Activated CD8-positive, alpha-beta T cell treated with anti-CD3 and anti-CD28 coated beads for 36 hours (primary cell): ENCODE results near the gene IRF7. TPM values are rescaled to one million over a fixed set of nuclear protein-coding genes. Genes with fewer than 3 reads are reported as not detected.

Experiments
- ATAC-seq: fragments of 200-7000 bp; cut with Tn5 transposase; one replicate; pipeline ENCODE4 v1.10.0; 2021; ENCODE audit warnings: mild to moderate bottlenecking, moderate library complexity
- CTCF ChIA-PET: fragments of 350-600 bp; sonication (Branson Sonifier 250); formaldehyde crosslinking; loops from one replicate; lab custom pipeline; 2021; ENCODE audit warnings: antibody characterized with exemption; lab: Charles Lee
- POLR2A ChIA-PET: fragments of 350-600 bp; sonication (Branson Sonifier 250); formaldehyde crosslinking; loops from one replicate; lab custom pipeline; 2021; ENCODE audit warnings: antibody characterized with exemption; lab: Charles Lee
- DNase-seq: peaks from one replicate; pipeline ENCODE4 v3.0.0-alpha.2; 2020
- H3K27ac Mint-ChIP-seq: one replicate; pipeline ENCODE4 v1.8.0; 2021; ENCODE audit warnings: mild to moderate bottlenecking, mixed read lengths
- H3K27me3 Mint-ChIP-seq: one replicate; pipeline ENCODE4 v1.8.0; 2021; ENCODE audit warnings: mixed read lengths
- H3K36me3 Mint-ChIP-seq: one replicate; pipeline ENCODE4 v1.8.0; 2021; ENCODE audit warnings: low read depth, mixed read lengths
- H3K4me1 Mint-ChIP-seq: one replicate; pipeline ENCODE4 v1.8.0; 2021; ENCODE audit warnings: low read depth, mixed read lengths
- H3K4me3 Mint-ChIP-seq: one replicate; pipeline ENCODE4 v1.8.0; 2021; ENCODE audit warnings: mild to moderate bottlenecking, moderate library complexity, mixed read lengths
- H3K9me3 Mint-ChIP-seq: one replicate; pipeline ENCODE4 v1.8.0; 2021; ENCODE audit warnings: mixed read lengths
- intact Hi-C: fragments of 100-400 bp; cut with micrococcal nuclease; formaldehyde crosslinking; loops from one replicate; pipeline ENCODE4 v1.10.0; 2022
- total RNA-seq, 2 experiments: library from RNA; stranded (reverse); gene quantifications; one replicate each; pipeline ENCODE4 v1.2.3, GENCODE V29; 2021
- TF ChIP-seq, protein P1 (sequence below): fragments of 200-600 bp; IDR thresholded peaks from one replicate; pipeline ENCODE4 v1.8.0; 2022; ENCODE audit warnings: antibody characterized with exemption, mild to moderate bottlenecking

IRF7 gene
- 10 to 100 TPM; 34.6 to 37.5 TPM for total RNA-seq

DNA sequence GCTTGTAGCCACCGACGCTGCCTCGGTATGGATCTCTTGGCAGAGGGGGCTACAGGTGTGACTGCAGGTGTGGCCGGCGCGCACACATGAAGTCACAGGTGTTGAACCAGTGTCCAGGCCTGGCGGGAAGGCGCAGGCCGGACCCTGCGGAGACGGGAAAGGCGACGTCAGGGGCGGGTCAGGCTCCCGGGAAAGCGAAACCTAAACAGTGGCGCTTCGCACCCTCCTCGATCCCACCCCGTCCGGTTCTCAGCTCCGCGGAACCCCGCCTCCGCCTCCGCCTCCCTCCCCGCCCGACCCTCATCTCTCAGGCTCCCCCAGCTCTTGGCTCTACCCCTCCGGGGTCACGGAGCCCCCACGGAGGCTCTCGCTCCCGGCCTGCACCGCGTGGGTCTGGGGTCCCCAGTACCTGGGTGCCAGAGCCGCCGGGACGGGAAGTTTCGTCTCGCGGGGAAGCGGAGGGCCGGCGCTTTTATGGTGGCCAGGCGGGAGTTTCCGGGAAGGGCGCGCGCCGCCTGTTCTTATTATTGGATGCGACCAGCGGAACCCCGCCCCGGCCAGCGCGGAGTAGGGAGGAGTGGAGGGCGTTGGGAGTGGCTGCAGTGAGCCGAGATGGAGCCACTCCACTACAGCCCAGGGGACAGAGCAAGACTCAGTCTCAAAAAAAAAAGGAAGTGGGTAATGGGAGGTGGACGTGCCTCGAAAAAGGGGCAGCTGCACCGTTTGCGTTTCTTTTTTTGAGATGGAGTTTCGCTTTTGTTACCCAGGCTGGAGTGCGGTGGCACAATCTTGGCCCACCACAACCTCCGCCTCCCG lies at the start of gene IRF7:
Gene IRF7, minus strand, starts transcription at position 447 of the 816 bp plus-strand sequence. CDS start 586 bp downstream, outside the sequence.
- Mint-ChIP-seq H3K36me3 (peaks cover 4% of the 10 kb centered on the region), H3K4me3 (peak within 1 kb of the TSS; percentile 84), H3K4me1 (peaks cover 11% of the 10 kb centered on the region), H3K9me3 (no peaks in the 10 kb centered on the region), H3K27me3 (no peaks in the 10 kb centered on the region), H3K27ac (peak within 1 kb of the TSS; percentile 90)
- peak; percentile 76 for ATAC-seq
- TF ChIP-seq, protein P1, sequence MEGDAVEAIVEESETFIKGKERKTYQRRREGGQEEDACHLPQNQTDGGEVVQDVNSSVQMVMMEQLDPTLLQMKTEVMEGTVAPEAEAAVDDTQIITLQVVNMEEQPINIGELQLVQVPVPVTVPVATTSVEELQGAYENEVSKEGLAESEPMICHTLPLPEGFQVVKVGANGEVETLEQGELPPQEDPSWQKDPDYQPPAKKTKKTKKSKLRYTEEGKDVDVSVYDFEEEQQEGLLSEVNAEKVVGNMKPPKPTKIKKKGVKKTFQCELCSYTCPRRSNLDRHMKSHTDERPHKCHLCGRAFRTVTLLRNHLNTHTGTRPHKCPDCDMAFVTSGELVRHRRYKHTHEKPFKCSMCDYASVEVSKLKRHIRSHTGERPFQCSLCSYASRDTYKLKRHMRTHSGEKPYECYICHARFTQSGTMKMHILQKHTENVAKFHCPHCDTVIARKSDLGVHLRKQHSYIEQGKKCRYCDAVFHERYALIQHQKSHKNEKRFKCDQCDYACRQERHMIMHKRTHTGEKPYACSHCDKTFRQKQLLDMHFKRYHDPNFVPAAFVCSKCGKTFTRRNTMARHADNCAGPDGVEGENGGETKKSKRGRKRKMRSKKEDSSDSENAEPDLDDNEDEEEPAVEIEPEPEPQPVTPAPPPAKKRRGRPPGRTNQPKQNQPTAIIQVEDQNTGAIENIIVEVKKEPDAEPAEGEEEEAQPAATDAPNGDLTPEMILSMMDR = no peak
- CTCF ChIA-PET = no interaction called here
- POLR2A ChIA-PET = interaction anchor here (0.6 to 1.5 kb wide), 6 partner anchors 9 to 269 kb away, joined by 3 to 6 read pairs (median 4); partner anchors contain the start of gene SCT
- peak; percentile 92 for DNase-seq
- intact Hi-C loops = no loop called here

DNA sequence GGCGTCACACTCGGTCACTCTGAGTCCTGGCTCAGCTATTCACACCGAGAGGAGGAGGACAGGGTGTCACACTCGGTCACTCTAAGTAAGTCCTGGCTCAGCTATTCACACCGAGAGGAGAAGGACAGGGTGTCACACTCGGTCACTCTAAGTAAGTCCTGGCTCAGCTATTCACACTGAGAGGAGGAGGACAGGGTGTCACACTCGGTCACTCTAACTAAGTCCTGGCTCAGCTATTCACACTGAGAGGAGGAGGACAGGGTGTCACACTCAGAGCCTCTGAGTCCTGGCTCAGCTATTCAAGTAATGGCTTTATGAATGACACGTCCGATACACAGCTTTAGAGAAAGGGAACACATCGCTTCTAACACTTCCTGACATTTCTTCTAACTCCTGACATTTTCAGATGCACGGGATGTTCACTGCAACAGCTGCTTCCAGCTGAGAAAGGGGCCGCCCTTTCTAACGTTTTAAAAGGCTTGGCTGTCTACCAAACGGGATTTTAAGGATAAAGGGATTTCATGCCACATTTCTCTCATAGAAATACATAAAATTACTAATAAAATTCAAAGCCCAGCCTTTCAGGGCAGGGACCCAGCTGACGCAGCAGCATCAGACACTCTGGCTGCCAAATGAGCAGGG lies 49.4 kb upstream of the IRF7 start:
- intact Hi-C loops = no loop called here
- CTCF ChIA-PET = interaction anchor here (1.5 kb wide), 1 partner anchor 26 kb away, joined by 4 read pairs; no protein-coding TSS in a partner anchor
- Mint-ChIP-seq H3K27me3 (no peaks in the 10 kb centered on the region), H3K4me1 (no peaks in the 10 kb centered on the region), H3K4me3 (no peak overlapping the region), H3K9me3 (no peaks in the 10 kb centered on the region), H3K27ac (no peak overlapping the region), H3K36me3 (peaks cover 9% of the 10 kb centered on the region)
- TF ChIP-seq, protein P1 = no peak
- ATAC-seq = no peak
- POLR2A ChIA-PET = interaction anchor here (0.7 kb wide), 1 partner anchor 18 kb away, joined by 4 read pairs; no protein-coding TSS in a partner anchor
- DNase-seq = no peak

DNA sequence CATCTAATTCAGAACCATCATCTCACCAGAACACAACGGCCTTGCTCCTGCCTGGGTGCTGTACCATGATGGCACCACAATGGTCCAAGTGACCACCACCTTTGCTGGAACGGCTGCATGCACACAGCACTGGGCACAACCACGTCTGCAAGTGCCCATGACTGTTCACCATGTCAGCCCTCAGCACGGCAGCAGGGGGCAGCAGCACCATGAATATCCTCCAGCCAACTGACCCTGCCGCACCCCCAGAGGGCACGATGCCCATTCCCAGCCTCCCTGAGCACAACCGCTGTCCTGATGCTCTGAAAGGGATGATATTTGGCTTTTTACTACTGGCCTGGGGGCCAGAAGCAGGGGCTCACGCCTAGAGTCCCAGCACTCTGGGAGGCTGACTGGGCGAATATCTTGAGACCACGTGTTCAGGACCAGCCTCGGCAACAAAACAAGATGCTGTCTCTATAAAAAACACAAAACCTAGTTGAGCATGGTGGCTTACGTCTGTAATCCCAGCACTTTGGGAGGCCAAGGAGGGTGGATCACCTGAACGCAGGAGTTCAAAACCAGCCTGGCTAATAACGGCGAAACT lies 47.0 kb upstream of the IRF7 start:
- no peaks in the 10 kb centered on the region for H3K9me3 Mint-ChIP-seq
- ATAC-seq (peak; percentile 80), DNase-seq (peak; percentile 70)
- H3K27me3 Mint-ChIP-seq = no peaks in the 10 kb centered on the region
- CTCF ChIA-PET = interaction anchor here (0.6 to 1.4 kb wide), 10 partner anchors 11 to 86 kb away, joined by 3 to 6 read pairs (median 4); partner anchors contain the start of gene TMEM80
- TF ChIP-seq, protein P1 = peak; percentile 83
- H3K4me1 Mint-ChIP-seq = no peaks in the 10 kb centered on the region
- POLR2A ChIA-PET = no interaction called here
- peaks cover 8% of the 10 kb centered on the region for H3K36me3 Mint-ChIP-seq
- intact Hi-C loops = loop anchor here (2.0 kb wide), 1 partner anchor 60 kb away; no protein-coding TSS in a partner anchor
- no peak overlapping the region for H3K4me3 Mint-ChIP-seq
- H3K27ac Mint-ChIP-seq = no peak overlapping the region

DNA sequence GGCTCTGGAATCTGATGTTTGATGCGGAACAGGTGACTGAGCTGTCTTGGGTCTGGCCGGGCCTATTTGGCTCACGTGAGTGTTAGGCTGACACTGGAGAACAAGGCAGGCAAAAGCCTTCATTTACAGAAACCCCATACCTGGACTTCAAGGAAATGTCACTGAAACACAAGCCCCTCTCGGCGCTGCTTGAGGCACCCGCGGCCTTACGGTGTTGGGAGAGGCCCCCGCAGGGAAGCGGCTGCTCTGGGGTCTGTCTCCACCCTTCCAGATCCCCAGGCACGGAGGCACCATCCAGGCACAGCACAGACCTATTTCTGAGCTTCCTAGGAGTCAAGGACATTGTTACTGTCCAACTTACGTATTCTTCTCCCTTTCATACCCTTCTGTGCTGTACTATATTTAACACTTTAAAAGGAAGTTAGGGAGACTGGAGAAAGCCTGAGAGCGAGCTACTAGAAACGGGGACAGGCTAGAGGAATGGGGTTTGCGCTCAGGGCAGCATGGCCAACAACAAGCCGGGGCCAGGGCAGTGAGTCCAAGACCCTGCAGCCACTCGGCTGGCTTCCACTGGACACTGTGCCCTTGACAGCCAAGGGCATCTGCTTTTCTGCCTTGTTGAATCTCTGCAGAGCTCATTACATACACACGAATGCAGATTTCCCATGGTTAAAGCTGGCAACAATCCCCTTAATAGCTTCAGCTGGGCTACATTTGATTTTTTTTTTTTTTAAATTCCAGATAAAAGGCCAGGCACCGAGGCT lies 45.1 kb upstream of the IRF7 start:
- H3K4me1 Mint-ChIP-seq = no peaks in the 10 kb centered on the region
- DNase-seq = no peak
- H3K27ac Mint-ChIP-seq = no peak overlapping the region
- H3K36me3 Mint-ChIP-seq = peaks cover 5% of the 10 kb centered on the region
- POLR2A ChIA-PET = interaction anchor here (1.2 kb wide), 1 partner anchor 35 kb away, joined by 5 read pairs; the partner anchor contains the start of gene TMEM80
- H3K9me3 Mint-ChIP-seq = no peaks in the 10 kb centered on the region
- H3K27me3 Mint-ChIP-seq = no peaks in the 10 kb centered on the region
- no peak for ATAC-seq
- intact Hi-C loops = no loop called here
- CTCF ChIA-PET = interaction anchor here (0.7 to 1.6 kb wide), 5 partner anchors 10 to 106 kb away, joined by 3 to 7 read pairs (median 3); no protein-coding TSS in a partner anchor
- TF ChIP-seq, protein P1 = no peak
- H3K4me3 Mint-ChIP-seq = no peak overlapping the region
